HG03135 (cell line): ENCODE data around the gene TBC1D9.

Source experiments
- ATAC-seq: cut with Tn5 transposase; IDR thresholded peaks from one replicate; pipeline ENCODE4 v1.9.1; 2021; ENCODE audit warnings: mild to moderate bottlenecking, moderate library complexity; ENCODE audit not compliant: unreplicated experiment

The TBC1D9 gene

GRCh38 chr4:140659943-140660700 is 96.1 kb downstream of the TBC1D9 start:
- no peak for ATAC-seq

GRCh38 chr4:140654495-140654814 is 101.7 kb downstream of the TBC1D9 start:
- no peak for ATAC-seq

- ATAC-seq, result no peak
These were observed 102.3 kb downstream of the TBC1D9 start for GRCh38 chr4:140653718-140654494.

- ATAC-seq, result no peak
These were observed 103.6 kb downstream of the TBC1D9 start for GRCh38 chr4:140652601-140653000.

GRCh38 chr4:140648716-140649308 is 107.4 kb downstream of the TBC1D9 start:
- ATAC-seq, result no peak

- ATAC-seq, result no peak
These were observed 110.4 kb downstream of the TBC1D9 start for GRCh38 chr4:140645614-140646412.

- no peak for ATAC-seq
These were observed 111.0 kb downstream of the TBC1D9 start for GRCh38 chr4:140645196-140645595.

- ATAC-seq, result no peak
These were observed 111.6 kb downstream of the TBC1D9 start for GRCh38 chr4:140644470-140645185.

GRCh38 chr4:140643571-140644055 is 112.6 kb downstream of the TBC1D9 start:
- no peak for ATAC-seq

GRCh38 chr4:140642674-140643437 is 113.3 kb downstream of the TBC1D9 start:
- no peak for ATAC-seq

GRCh38 chr4:140641789-140642439 is 114.3 kb downstream of the TBC1D9 start:
- ATAC-seq, result no peak

GRCh38 chr4:140641105-140641555 is 115.1 kb downstream of the TBC1D9 start:
- ATAC-seq, result no peak

- ATAC-seq, result no peak
These were observed 115.9 kb downstream of the TBC1D9 start for GRCh38 chr4:140640150-140640748.

GRCh38 chr4:140639066-140639465 is 117.1 kb downstream of the TBC1D9 start:
- ATAC-seq, result no peak

- ATAC-seq, result no peak
These were observed 118.3 kb downstream of the TBC1D9 start for GRCh38 chr4:140637836-140638235.

- ATAC-seq, result no peak
These were observed 120.6 kb downstream of the TBC1D9 start for GRCh38 chr4:140635606-140636005.

- no peak for ATAC-seq
These were observed 122.2 kb downstream of the TBC1D9 start for GRCh38 chr4:140633951-140634350.

GRCh38 chr4:140633124-140633523 is 123.1 kb downstream of the TBC1D9 start:
- no peak for ATAC-seq

- ATAC-seq, result no peak
These were observed 125.9 kb downstream of the TBC1D9 start for GRCh38 chr4:140630246-140630645.
